Naive thymus-derived CD8-positive, alpha-beta T cell (primary cell): Measurements from ENCODE around the gene E2F4. TPM values are rescaled to one million over a fixed set of nuclear protein-coding genes. Genes with fewer than 3 reads are reported as not detected.
A peak's percentile ranks its signal among the peaks of the same experiment; 100 is the strongest.

ENCODE experiments used
- ATAC-seq, 2 donors: fragments of 150-1000 bp; cut with Tn5 transposase in 1 of 2; sonication (Bioruptor Pico), chemical (Tn5 transposase) in 1 of 2; 1 replicate in 1 of 2; 2 replicates in 1 of 2; pipeline ENCODE4 v1.10.0; 2021; ENCODE audit warnings: mild to moderate bottlenecking in 2 of 2, moderate library complexity in 2 of 2
- POLR2A ChIA-PET: fragments of 350-600 bp; sonication (Branson Sonifier 250); formaldehyde crosslinking; loops from one replicate; lab custom pipeline; 2021; ENCODE audit warnings: antibody characterized with exemption; lab: Charles Lee
- DNase-seq, 10 donors: peaks; one replicate each; pipeline versions ENCODE4 v3.0.0 to v3.0.0-alpha.2; 2020 to 2022
- H3K27ac Mint-ChIP-seq, 10 donors: one replicate each; pipeline ENCODE4 v1.8.0; 2020 to 2022; ENCODE audit warnings: mild to moderate bottlenecking in 10 of 10, mixed read lengths in 10 of 10, moderate library complexity in 4 of 10, inconsistent platforms in 1 of 10
- H3K27me3 Mint-ChIP-seq, 5 donors: one replicate each; pipeline ENCODE4 v1.8.0; 2021 to 2022; ENCODE audit warnings: mixed read lengths in 5 of 5
- H3K36me3 Mint-ChIP-seq, 3 donors: one replicate each; pipeline ENCODE4 v1.8.0; 2020 to 2022; ENCODE audit warnings: mixed read lengths in 3 of 3, mild to moderate bottlenecking in 2 of 3, inconsistent platforms in 1 of 3
- H3K4me1 Mint-ChIP-seq, 4 donors: one replicate each; pipeline ENCODE4 v1.8.0; 2021 to 2022; ENCODE audit warnings: mixed read lengths in 4 of 4
- H3K4me3 Mint-ChIP-seq, 10 donors: one replicate each; pipeline ENCODE4 v1.8.0; 2020 to 2022; ENCODE audit warnings: mild to moderate bottlenecking in 10 of 10, mixed read lengths in 10 of 10, moderate library complexity in 6 of 10, inconsistent platforms in 1 of 10
- H3K9me3 Mint-ChIP-seq, 9 donors: one replicate each; pipeline ENCODE4 v1.8.0; 2020 to 2022; ENCODE audit warnings: mixed read lengths in 9 of 9, mild to moderate bottlenecking in 3 of 9, inconsistent platforms in 1 of 9, moderate library complexity in 1 of 9
- polyA plus RNA-seq, 3 donors: library from polyadenylated mRNA; unstranded; fragments of 300-500 nt; fragmentation: Illumina TruSeq; gene quantifications; one replicate each; pipeline ENCODE4 v1.2.3, GENCODE V29; 2021
- total RNA-seq, 8 experiments: library from RNA in 2 of 8; stranded (reverse) in 2 of 8; gene quantifications; one replicate each; pipeline ENCODE4 v1.2.3 and lab custom pipeline; 2021 to 2026

Gene E2F4
- total and polyA plus RNA-seq, 5 experiments from 2014 or later, result 40.7 to 87.1 (median 67.8) TPM

GRCh38 chr16:67158637-67159600, 33.0 kb upstream of the E2F4 start:
- H3K27me3 Mint-ChIP-seq, result peaks cover 5 to 31% (median 8%) of the 10 kb centered on the region in 5 donors
- H3K36me3 Mint-ChIP-seq, result peaks cover 0 to 4% (median 0%) of the 10 kb centered on the region in 3 donors
- POLR2A ChIA-PET, result interaction anchor here (0.5 to 3.8 kb wide), 10 partner anchors 11 to 211 kb away, joined by 3 to 20 read pairs (median 4); partner anchors contain the start of genes MATCAP1, NOL3 and PHAF1
- H3K4me1 Mint-ChIP-seq, result peaks cover 26 to 69% (median 43%) of the 10 kb centered on the region in 4 donors
- ATAC-seq (peak; percentile 22 to 45), DNase-seq (peak; percentile 50 to 81 (median 57))
- peak overlapping the region; percentile 76 to 92 (median 89) for H3K4me3 Mint-ChIP-seq
- H3K9me3 Mint-ChIP-seq, result no peaks in the 10 kb centered on the region
- H3K27ac Mint-ChIP-seq, result peak overlapping the region; percentile 84 to 99 (median 93)

GRCh38 chr16:67161595-67162058, 30.3 kb upstream of the E2F4 start:
- DNase-seq, result no peak
- H3K4me3 Mint-ChIP-seq, result peak overlapping the region in 6 of 10 donors; percentile 15 to 72 (median 41)
- no peak overlapping the region for H3K27ac Mint-ChIP-seq

GRCh38 chr16:67162506-67163163, 29.3 kb upstream of the E2F4 start:
- ATAC-seq, result no peak
- H3K36me3 Mint-ChIP-seq, result peaks cover 0 to 8% (median 0%) of the 10 kb centered on the region in 3 donors
- H3K9me3 Mint-ChIP-seq, result no peaks in the 10 kb centered on the region
- H3K4me1 Mint-ChIP-seq, result peaks cover 19 to 53% (median 35%) of the 10 kb centered on the region in 4 donors
- POLR2A ChIA-PET, result interaction anchor here (0.9 to 1.4 kb wide), 3 partner anchors 12 to 30 kb away, joined by 3 to 4 read pairs (median 3); partner anchors contain the start of gene B3GNT9
- peak overlapping the region in 8 of 10 donors; percentile 33 to 72 (median 59) for H3K4me3 Mint-ChIP-seq
- H3K27ac Mint-ChIP-seq, result no peak overlapping the region
- H3K27me3 Mint-ChIP-seq, result peaks cover 10 to 58% (median 26%) of the 10 kb centered on the region in 5 donors
- no peak for DNase-seq

More at GRCh38 chr16:67161595-67162058, 30.3 kb upstream of the E2F4 start:
- POLR2A ChIA-PET, result interaction anchor here (1.4 to 3.8 kb wide), 3 partner anchors 8 to 131 kb away, joined by 4 to 20 read pairs (median 8); partner anchors contain the start of gene NOL3
- H3K27me3 Mint-ChIP-seq, result peaks cover 8 to 49% (median 16%) of the 10 kb centered on the region in 5 donors
- peaks cover 26 to 62% (median 44%) of the 10 kb centered on the region in 4 donors for H3K4me1 Mint-ChIP-seq
- no peak for ATAC-seq
- no peaks in the 10 kb centered on the region for H3K9me3 Mint-ChIP-seq
- peaks cover 0 to 6% (median 0%) of the 10 kb centered on the region in 3 donors for H3K36me3 Mint-ChIP-seq

- no peaks in the 10 kb centered on the region for H3K9me3 Mint-ChIP-seq
- H3K27ac Mint-ChIP-seq, result no peak overlapping the region
- H3K4me1 Mint-ChIP-seq, result peaks cover 12 to 45% (median 28%) of the 10 kb centered on the region in 4 donors
- POLR2A ChIA-PET, result interaction anchor here (0.9 to 1.6 kb wide), 4 partner anchors 12 to 136 kb away, joined by 3 read pairs; partner anchors contain the start of gene B3GNT9
- peak overlapping the region in 9 of 10 donors; percentile 36 to 74 (median 53) for H3K4me3 Mint-ChIP-seq
- DNase-seq (peak in 1 of 10 donors; percentile 28), ATAC-seq (peak in 1 of 2 donors; percentile 3)
- H3K36me3 Mint-ChIP-seq, result peaks cover 0 to 8% (median 0%) of the 10 kb centered on the region in 3 donors
- H3K27me3 Mint-ChIP-seq, result peaks cover 12 to 66% (median 31%) of the 10 kb centered on the region in 5 donors
Observed at GRCh38 chr16:67163164-67163998, 28.6 kb upstream of the E2F4 start.

- H3K27me3 Mint-ChIP-seq, result peaks cover 14 to 73% (median 33%) of the 10 kb centered on the region in 5 donors
- POLR2A ChIA-PET, result interaction anchor here (1.3 to 1.6 kb wide), 2 partner anchors 11 to 137 kb away, joined by 3 read pairs; no protein-coding TSS in a partner anchor
- peak overlapping the region in 1 of 10 donors; percentile 59 for H3K27ac Mint-ChIP-seq
- ATAC-seq (no peak), DNase-seq (no peak)
- H3K36me3 Mint-ChIP-seq, result peaks cover 0 to 8% (median 0%) of the 10 kb centered on the region in 3 donors
- peak overlapping the region in 8 of 10 donors; percentile 44 to 74 (median 55) for H3K4me3 Mint-ChIP-seq
- H3K4me1 Mint-ChIP-seq, result peaks cover 8 to 38% (median 21%) of the 10 kb centered on the region in 4 donors
- H3K9me3 Mint-ChIP-seq, result no peaks in the 10 kb centered on the region
Observed at GRCh38 chr16:67163999-67164558, 27.9 kb upstream of the E2F4 start.

GRCh38 chr16:67164599-67165061, 27.3 kb upstream of the E2F4 start, which contains the start of gene HSF4:
Gene HSF4 (plus strand): TSS chr16:67164745. CDS start chr16:67164812, 67 bp downstream.
- DNase-seq (no peak), ATAC-seq (no peak)
- peaks cover 14 to 78% (median 34%) of the 10 kb centered on the region in 5 donors for H3K27me3 Mint-ChIP-seq
- H3K36me3 Mint-ChIP-seq, result peaks cover 0 to 8% (median 0%) of the 10 kb centered on the region in 3 donors
- POLR2A ChIA-PET, result interaction anchor here (1.6 kb wide), 1 partner anchor 11 kb away, joined by 3 read pairs; no protein-coding TSS in a partner anchor
- peak within 1 kb of the TSS in 1 of 10 donors; percentile 59 for H3K27ac Mint-ChIP-seq
- H3K4me3 Mint-ChIP-seq, result peak within 1 kb of the TSS; percentile 36 to 74 (median 56)
- H3K4me1 Mint-ChIP-seq, result peaks cover 8 to 40% (median 22%) of the 10 kb centered on the region in 4 donors
- no peaks in the 10 kb centered on the region for H3K9me3 Mint-ChIP-seq

- POLR2A ChIA-PET, result interaction anchor here (1.6 kb wide), 1 partner anchor 10 kb away, joined by 3 read pairs; no protein-coding TSS in a partner anchor
- H3K27ac Mint-ChIP-seq, result no peak overlapping the region
- DNase-seq (no peak), ATAC-seq (no peak)
- peak overlapping the region in 6 of 10 donors; percentile 10 to 65 (median 41) for H3K4me3 Mint-ChIP-seq
- peaks cover 12 to 43% (median 26%) of the 10 kb centered on the region in 4 donors for H3K4me1 Mint-ChIP-seq
- no peaks in the 10 kb centered on the region for H3K9me3 Mint-ChIP-seq
- H3K36me3 Mint-ChIP-seq, result peaks cover 0 to 8% (median 0%) of the 10 kb centered on the region in 3 donors
- peaks cover 15 to 80% (median 40%) of the 10 kb centered on the region in 5 donors for H3K27me3 Mint-ChIP-seq
Observed at GRCh38 chr16:67165121-67166078, 26.6 kb upstream of the E2F4 start.

GRCh38 chr16:67166110-67166547, 25.8 kb upstream of the E2F4 start:
- POLR2A ChIA-PET, result no interaction called here
- no peak for DNase-seq
- no peak overlapping the region for H3K27ac Mint-ChIP-seq
- H3K4me1 Mint-ChIP-seq, result peaks cover 13 to 41% (median 22%) of the 10 kb centered on the region in 4 donors
- ATAC-seq, result no peak
- peaks cover 17 to 79% (median 41%) of the 10 kb centered on the region in 5 donors for H3K27me3 Mint-ChIP-seq
- peaks cover 0 to 6% (median 0%) of the 10 kb centered on the region in 3 donors for H3K36me3 Mint-ChIP-seq
- peak overlapping the region in 3 of 10 donors; percentile 21 to 41 (median 34) for H3K4me3 Mint-ChIP-seq
- no peaks in the 10 kb centered on the region for H3K9me3 Mint-ChIP-seq

GRCh38 chr16:67166598-67167168, 25.3 kb upstream of the E2F4 start:
- Mint-ChIP-seq H3K27ac (no peak overlapping the region), H3K4me1 (peaks cover 13 to 41% (median 22%) of the 10 kb centered on the region in 4 donors), H3K36me3 (peaks cover 0 to 6% (median 0%) of the 10 kb centered on the region in 3 donors), H3K27me3 (peaks cover 22 to 81% (median 44%) of the 10 kb centered on the region in 5 donors), H3K9me3 (no peaks in the 10 kb centered on the region), H3K4me3 (peak overlapping the region in 1 of 10 donors; percentile 21)
- no peak for DNase-seq
- ATAC-seq, result no peak
- POLR2A ChIA-PET, result no interaction called here
